Coronary artery (tissue), 2 donors: ENCODE measurements around the gene KITLG.

Experiments used
- DNase-seq: peaks from one replicate; pipeline ENCODE4 v3.0.0-alpha.2; 2017; ENCODE audit warnings: low spot score
- H3K27ac ChIP-seq, 2 donors: fragments of 200-600 bp; sonication (generic); one replicate each; pipeline ENCODE4 v1.5.1; 2016 to 2019
- H3K4me3 ChIP-seq: fragments of 200-600 bp; sonication (generic); 2 replicates; pipeline ENCODE4 v1.5.1; 2016; ENCODE audit warnings: mild to moderate bottlenecking, moderate library complexity
- CTCF ChIP-seq: fragments of 200-600 bp; sonication (generic); IDR thresholded peaks from one replicate; pipeline ENCODE4 v1.5.1; 2019; ENCODE audit warnings: antibody characterized with exemption

The KITLG gene

GRCh38 chr12:88445705-88446394 is 134.4 kb downstream of the KITLG start:
- DNase-seq, result no peak
- TF ChIP-seq CTCF, result no peak
- H3K4me3 ChIP-seq, result no peak overlapping the region
- H3K27ac ChIP-seq, result no peak overlapping the region

- Histone ChIP-seq H3K27ac (no peak overlapping the region), H3K4me3 (no peak overlapping the region)
- TF ChIP-seq CTCF, result no peak
- no peak for DNase-seq
Measured at GRCh38 chr12:88444481-88444880, 135.8 kb downstream of the KITLG start.
